Measurements from ENCODE around the gene PET117.

The PET117 gene

GRCh38 chr20:18133962-18134361 lies 3.7 kb upstream of the PET117 start:
- CTCF ChIA-PET = interaction anchor here (0.7 kb wide), 2 partner anchors 125 to 143 kb away, joined by 4 to 7 read pairs; no protein-coding TSS in a partner anchor
- no peak overlapping the region for H3K27ac ChIP-seq
- POLR2A ChIA-PET (ENCODE audit: low non-redundant PET) = no interaction called here
- TF ChIP-seq, protein P1, sequence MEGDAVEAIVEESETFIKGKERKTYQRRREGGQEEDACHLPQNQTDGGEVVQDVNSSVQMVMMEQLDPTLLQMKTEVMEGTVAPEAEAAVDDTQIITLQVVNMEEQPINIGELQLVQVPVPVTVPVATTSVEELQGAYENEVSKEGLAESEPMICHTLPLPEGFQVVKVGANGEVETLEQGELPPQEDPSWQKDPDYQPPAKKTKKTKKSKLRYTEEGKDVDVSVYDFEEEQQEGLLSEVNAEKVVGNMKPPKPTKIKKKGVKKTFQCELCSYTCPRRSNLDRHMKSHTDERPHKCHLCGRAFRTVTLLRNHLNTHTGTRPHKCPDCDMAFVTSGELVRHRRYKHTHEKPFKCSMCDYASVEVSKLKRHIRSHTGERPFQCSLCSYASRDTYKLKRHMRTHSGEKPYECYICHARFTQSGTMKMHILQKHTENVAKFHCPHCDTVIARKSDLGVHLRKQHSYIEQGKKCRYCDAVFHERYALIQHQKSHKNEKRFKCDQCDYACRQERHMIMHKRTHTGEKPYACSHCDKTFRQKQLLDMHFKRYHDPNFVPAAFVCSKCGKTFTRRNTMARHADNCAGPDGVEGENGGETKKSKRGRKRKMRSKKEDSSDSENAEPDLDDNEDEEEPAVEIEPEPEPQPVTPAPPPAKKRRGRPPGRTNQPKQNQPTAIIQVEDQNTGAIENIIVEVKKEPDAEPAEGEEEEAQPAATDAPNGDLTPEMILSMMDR (conservative IDR thresholded peaks at IDR 0.05; ENCODE audit: low read depth) = no peak
- no peak for DNase-seq (ENCODE audit: low spot score)

DNA sequence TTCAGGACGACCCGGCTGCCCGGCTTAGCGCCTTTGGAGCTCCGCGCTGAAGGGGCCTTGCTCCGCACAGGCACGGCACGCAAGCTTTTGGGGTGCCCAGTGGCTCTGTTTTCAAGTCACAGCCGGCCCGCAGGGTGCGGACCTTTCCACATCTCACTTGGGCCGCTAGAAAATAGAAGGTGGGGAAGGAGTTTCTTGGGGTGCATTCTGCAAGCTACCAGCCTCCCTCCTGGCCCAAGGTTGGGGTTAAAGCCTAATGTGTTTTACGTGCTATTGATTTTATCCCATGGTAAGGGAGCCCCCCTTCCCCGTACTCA lies 561 bp downstream of the PET117 start:
- ChIA-PET POLR2A (ENCODE audit: low non-redundant PET) (interaction anchor here (1.2 kb wide), 2 partner anchors 80 to 150 kb away, joined by 4 to 5 read pairs; partner anchors contain the start of genes OVOL2 and ZNF133), CTCF (interaction anchor here (0.5 kb wide), 1 partner anchor 13 kb away, joined by 3 read pairs; no protein-coding TSS in a partner anchor)
- H3K27ac ChIP-seq = peak overlapping the region; percentile 88
- TF ChIP-seq, protein P1 (conservative IDR thresholded peaks at IDR 0.05; ENCODE audit: low read depth) = no peak
- DNase-seq (ENCODE audit: low spot score) = no peak

- H3K27ac ChIP-seq = no peak overlapping the region
- DNase-seq (ENCODE audit: low spot score) = no peak
- TF ChIP-seq, protein P1 (conservative IDR thresholded peaks at IDR 0.05; ENCODE audit: low read depth) = no peak
- POLR2A ChIA-PET (ENCODE audit: low non-redundant PET) = interaction anchor here (0.6 to 1.2 kb wide), 3 partner anchors 80 to 153 kb away, joined by 4 to 5 read pairs (median 4); partner anchors contain the start of genes OVOL2 and ZNF133
- CTCF ChIA-PET = interaction anchor here (0.7 kb wide), 1 partner anchor 355 kb away, joined by 3 read pairs; no protein-coding TSS in a partner anchor
Observed at GRCh38 chr20:18138639-18139583, 1.2 kb downstream of the PET117 start.

- DNase-seq (ENCODE audit: low spot score) = no peak
- TF ChIP-seq, protein P1 (conservative IDR thresholded peaks at IDR 0.05; ENCODE audit: low read depth) = no peak
- CTCF ChIA-PET = no interaction called here
- POLR2A ChIA-PET (ENCODE audit: low non-redundant PET) = interaction anchor here (0.6 kb wide), 1 partner anchor 154 kb away, joined by 4 read pairs; no protein-coding TSS in a partner anchor
- no peak overlapping the region for H3K27ac ChIP-seq
Observed at GRCh38 chr20:18139832-18140231, 2.2 kb downstream of the PET117 start.

GRCh38 chr20:18144541-18145099 lies 7.0 kb downstream of the PET117 start:
- H3K27ac ChIP-seq = no peak overlapping the region
- ChIA-PET CTCF (interaction anchor here (1.2 kb wide), 1 partner anchor 87 kb away, joined by 4 read pairs; the partner anchor contains the start of gene OVOL2), POLR2A (ENCODE audit: low non-redundant PET) (no interaction called here)
- DNase-seq (ENCODE audit: low spot score) = peak; percentile 63
- TF ChIP-seq, protein P1 (conservative IDR thresholded peaks at IDR 0.05; ENCODE audit: low read depth) = no peak

DNA sequence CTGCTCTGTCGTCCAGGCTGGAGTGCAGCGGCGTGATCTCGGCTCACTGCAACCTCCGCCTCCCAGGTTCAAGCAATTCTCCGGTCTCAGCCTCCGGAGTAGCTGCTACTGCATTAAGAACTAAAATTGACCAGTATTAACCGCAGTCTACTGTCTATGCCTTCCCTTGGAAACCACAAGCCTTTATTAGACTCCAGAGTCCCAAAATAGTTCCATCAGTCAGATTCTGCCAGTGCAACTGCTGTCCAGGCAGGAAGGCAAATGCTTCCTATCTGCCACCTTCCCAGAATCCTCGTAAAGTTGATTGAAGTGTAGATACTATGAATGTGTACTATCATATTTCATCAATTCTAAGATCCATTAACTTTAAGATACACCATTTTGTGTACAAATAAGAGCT lies 16.7 kb downstream of the PET117 start:
- POLR2A ChIA-PET (ENCODE audit: low non-redundant PET) = no interaction called here
- DNase-seq (ENCODE audit: low spot score) = no peak
- H3K27ac ChIP-seq = no peak overlapping the region
- CTCF ChIA-PET = interaction anchor here (0.6 kb wide), 1 partner anchor 11 kb away, joined by 4 read pairs; no protein-coding TSS in a partner anchor
- TF ChIP-seq, protein P1 (conservative IDR thresholded peaks at IDR 0.05; ENCODE audit: low read depth) = no peak
